ENCODE measurements around the gene DNAAF5. TPM values are rescaled to one million over a fixed set of nuclear protein-coding genes. Genes with fewer than 3 reads are reported as not detected.

DNAAF5 gene
- total RNA-seq, 1 donor from 2014 or later: 45.6 TPM

DNA sequence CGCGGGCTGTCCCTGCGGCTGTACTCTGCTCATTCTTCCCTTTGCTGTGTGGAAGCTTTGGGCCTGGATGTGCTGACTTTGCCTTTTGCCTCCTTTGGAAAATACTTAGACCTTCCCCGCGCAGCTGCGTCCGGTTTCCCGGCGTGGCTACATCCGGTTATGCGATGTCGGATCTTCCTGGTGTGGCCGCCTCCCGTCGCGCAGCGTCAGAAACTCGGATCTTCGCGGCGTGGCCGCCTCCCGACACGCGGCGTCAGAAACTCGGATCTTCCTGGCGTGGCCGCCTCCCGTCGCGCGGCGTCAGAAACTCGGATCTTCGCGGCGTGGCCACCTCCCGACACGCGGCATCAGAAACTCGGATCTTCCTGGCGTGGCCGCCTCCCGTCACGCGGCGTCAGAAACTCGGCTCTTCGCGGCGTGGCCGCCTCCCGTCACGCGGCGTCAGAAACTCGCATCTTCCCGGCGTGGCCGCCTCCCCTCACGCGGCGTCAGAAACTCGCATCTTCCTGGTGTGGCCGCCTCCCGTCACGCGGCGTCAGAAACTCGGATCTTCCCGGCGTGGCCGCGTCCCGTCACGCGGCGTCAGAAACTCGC is 55.5 kb downstream of the DNAAF5 start:
- Mint-ChIP-seq H3K27ac (no peak overlapping the region), H3K27me3 (no peaks in the 10 kb centered on the region), H3K36me3 (peaks cover 12% of the 10 kb centered on the region), H3K4me3 (no peak overlapping the region), H3K9me3 (no peaks in the 10 kb centered on the region), H3K4me1 (ENCODE audit: unreplicated experiment) (no peaks in the 10 kb centered on the region)
- TF ChIP-seq CTCF (conservative IDR thresholded peaks at IDR 0.05): no peak
- DNase-seq (ENCODE audit: extremely low spot score, unreplicated experiment): no peak

DNA sequence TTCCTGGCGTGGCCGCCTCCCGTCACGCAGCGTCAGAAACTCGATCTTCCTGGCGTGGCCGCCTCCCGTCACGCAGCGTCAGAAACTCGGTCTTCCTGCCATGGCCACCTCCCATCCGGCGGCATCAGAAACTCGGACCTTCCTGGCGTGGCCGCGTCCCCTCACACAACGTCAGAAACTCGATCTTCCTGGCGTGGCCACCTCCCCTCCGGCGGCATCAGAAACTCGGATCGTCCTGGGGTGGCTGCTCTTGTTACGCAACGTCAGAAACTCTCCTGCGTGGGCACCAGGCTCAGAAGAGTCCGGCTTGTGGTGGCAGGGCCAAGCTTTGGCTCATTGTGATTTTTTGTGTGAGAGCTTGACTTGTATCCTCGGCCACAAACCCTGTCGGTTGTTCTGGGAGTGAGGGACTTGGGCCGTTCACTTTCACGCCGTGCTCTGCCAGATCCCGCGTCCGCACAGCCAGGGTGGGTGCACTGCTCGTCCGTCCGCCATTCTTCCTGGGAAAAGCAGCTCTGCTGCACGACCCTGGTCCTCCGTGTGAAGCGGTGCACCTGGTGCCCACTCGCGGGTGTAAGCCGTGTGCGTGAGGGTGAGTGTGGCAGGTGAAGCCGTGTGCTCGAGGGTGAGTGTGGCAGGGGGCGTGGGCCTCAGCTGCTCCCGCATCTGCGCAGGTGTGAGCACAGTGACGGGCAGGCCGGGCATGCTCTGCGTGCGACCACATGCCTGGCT is 56.4 kb downstream of the DNAAF5 start:
- Mint-ChIP-seq H3K4me1 (ENCODE audit: unreplicated experiment) (no peaks in the 10 kb centered on the region), H3K27me3 (no peaks in the 10 kb centered on the region), H3K4me3 (no peak overlapping the region), H3K36me3 (peaks cover 12% of the 10 kb centered on the region), H3K27ac (no peak overlapping the region), H3K9me3 (no peaks in the 10 kb centered on the region)
- no peak for DNase-seq (ENCODE audit: extremely low spot score, unreplicated experiment)
- TF ChIP-seq CTCF (conservative IDR thresholded peaks at IDR 0.05): no peak

DNA sequence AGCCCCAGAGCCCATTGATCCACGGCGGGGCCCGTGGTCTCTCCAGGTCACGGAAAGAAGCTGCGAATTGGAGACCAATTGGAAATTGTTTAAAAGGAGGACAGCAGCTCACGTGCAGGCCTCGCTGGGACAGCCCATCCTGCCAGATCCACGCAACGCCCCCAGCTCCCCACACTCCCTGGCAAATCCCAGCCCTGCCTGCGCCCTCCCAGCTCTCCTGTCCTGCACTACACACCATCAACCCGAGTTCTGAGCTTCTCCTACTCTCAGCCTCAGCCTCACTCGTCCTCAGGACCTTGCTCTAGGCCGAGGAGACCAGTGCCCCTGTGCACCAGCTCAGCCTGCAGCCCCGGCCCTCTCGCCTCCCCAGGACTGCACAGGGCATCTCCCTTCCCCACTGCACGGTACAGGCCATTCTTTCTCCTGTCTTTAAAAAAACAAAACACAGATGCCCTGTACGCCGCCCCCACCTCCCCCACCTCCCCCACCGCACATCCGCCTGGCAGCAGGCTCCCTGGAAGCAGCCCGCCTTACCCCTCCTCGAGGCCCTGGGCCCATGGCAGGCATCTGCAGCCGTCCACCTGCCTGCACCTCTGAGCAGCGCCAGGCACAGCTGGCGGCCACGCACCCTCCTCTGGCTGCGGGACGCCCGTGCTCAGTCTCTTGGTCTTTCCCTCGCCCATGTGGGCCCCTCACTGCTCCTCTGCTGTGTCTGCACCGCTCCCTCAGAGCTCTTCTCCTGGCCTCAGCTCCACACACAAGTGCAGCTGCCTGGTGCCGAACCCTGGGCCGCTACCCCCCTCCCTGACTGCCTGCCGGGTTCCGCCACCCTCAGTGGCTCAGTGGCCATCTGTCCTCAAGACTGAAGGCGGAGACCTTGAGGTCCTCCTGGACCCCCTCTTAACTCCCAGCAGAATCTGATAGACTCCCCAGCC is 57.3 kb downstream of the DNAAF5 start:
- Mint-ChIP-seq H3K27me3 (no peaks in the 10 kb centered on the region), H3K4me3 (no peak overlapping the region), H3K9me3 (no peaks in the 10 kb centered on the region), H3K27ac (no peak overlapping the region), H3K36me3 (peaks cover 15% of the 10 kb centered on the region), H3K4me1 (ENCODE audit: unreplicated experiment) (no peaks in the 10 kb centered on the region)
- TF ChIP-seq CTCF (conservative IDR thresholded peaks at IDR 0.05): no peak
- DNase-seq (ENCODE audit: extremely low spot score, unreplicated experiment): no peak

DNA sequence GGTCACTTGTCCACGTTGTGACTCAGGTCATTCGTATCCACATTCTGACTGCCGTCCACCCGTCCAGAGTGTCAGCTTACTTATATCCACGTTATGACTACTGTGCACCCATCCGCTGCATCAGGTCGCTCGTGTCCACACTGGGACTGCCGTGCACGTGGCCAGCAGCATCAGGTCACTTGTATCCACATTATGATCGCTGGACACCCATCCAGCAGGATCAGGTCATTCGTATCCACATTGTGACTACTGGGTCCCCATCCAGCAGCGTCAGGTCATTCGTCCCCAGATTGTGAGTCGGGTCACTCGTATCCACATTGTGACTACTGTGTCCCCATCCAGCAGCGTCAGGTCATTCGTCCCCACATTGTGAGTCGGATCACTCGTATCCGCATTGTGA is 58.5 kb downstream of the DNAAF5 start:
- Mint-ChIP-seq H3K27me3 (no peaks in the 10 kb centered on the region), H3K36me3 (peaks cover 21% of the 10 kb centered on the region), H3K4me1 (ENCODE audit: unreplicated experiment) (no peaks in the 10 kb centered on the region), H3K9me3 (no peaks in the 10 kb centered on the region), H3K4me3 (no peak overlapping the region), H3K27ac (no peak overlapping the region)
- DNase-seq (ENCODE audit: extremely low spot score, unreplicated experiment): no peak
- no peak for TF ChIP-seq CTCF (conservative IDR thresholded peaks at IDR 0.05)

- H3K27ac Mint-ChIP-seq: no peak overlapping the region
- H3K36me3 Mint-ChIP-seq: peaks cover 21% of the 10 kb centered on the region
- H3K9me3 Mint-ChIP-seq: no peaks in the 10 kb centered on the region
- TF ChIP-seq CTCF (conservative IDR thresholded peaks at IDR 0.05): no peak
- no peaks in the 10 kb centered on the region for H3K27me3 Mint-ChIP-seq
- H3K4me1 Mint-ChIP-seq (ENCODE audit: unreplicated experiment): no peaks in the 10 kb centered on the region
- no peak for DNase-seq (ENCODE audit: extremely low spot score, unreplicated experiment)
- no peak overlapping the region for H3K4me3 Mint-ChIP-seq
These were observed 58.9 kb downstream of the DNAAF5 start for GRCh38 chr7:785416-785815.

Data from type B pancreatic cell (in vitro differentiated cells).